ENCODE results near the gene ROBO2.

DNA sequence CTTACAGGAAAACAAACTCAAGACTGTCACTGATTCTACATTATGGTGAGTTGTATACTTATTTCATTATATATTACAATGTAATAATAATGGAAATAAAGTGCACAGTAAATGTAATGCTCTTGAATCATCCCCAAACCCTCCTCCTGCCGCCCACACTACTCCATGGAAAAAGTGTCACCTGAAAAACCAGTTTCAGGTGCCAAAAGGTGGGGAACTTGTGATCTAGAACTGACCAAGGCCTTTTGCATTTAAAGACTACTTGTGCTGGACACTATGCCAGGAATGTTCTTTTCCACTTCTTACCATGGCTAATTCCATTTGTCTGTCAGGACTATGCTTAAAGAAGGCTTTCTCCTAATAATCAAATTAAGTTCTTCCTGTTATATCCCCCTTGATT is 32.3 kb downstream of the ROBO2 start:
- no peak for TF ChIP-seq POLR2A (IDR thresholded peaks at IDR 0.05; ENCODE audit: low read depth, low read length)
- no peak for TF ChIP-seq POLR2AphosphoS5 (IDR thresholded peaks at IDR 0.05; ENCODE audit: low read depth, low read length)

All from GM12892 (cell line).